IPS-18a (cell line): Measurements from ENCODE around the gene MDK.

ENCODE experiments used
- H3K27ac ChIP-seq: one replicate; pipeline ENCODE4 v1.5.1; 2013; ENCODE audit warnings: low read length
- H3K27me3 ChIP-seq: one replicate; pipeline ENCODE4 v1.6.1; 2013; ENCODE audit warnings: mild to moderate bottlenecking, low read length; ENCODE audit not compliant: control insufficient read depth, insufficient read depth
- H3K36me3 ChIP-seq: one replicate; pipeline ENCODE4 v1.6.1; 2013; ENCODE audit warnings: low read depth, low read length; ENCODE audit not compliant: control insufficient read depth
- H3K4me1 ChIP-seq: one replicate; pipeline ENCODE4 v1.6.1; 2013; ENCODE audit warnings: low read depth, low read length; ENCODE audit not compliant: control insufficient read depth
- H3K4me3 ChIP-seq: one replicate; pipeline ENCODE4 v1.5.1; 2013; ENCODE audit warnings: low read length
- H3K9ac ChIP-seq: one replicate; pipeline ENCODE4 v1.6.1; 2013; ENCODE audit warnings: mild to moderate bottlenecking, low read length, moderate library complexity
- H3K9me3 ChIP-seq: one replicate; pipeline ENCODE4 v1.6.1; 2013; ENCODE audit warnings: low read depth, low read length; ENCODE audit not compliant: control insufficient read depth

Gene MDK

GRCh38 chr11:46402957-46403902 is 21.8 kb downstream of the MDK start:
- H3K9ac ChIP-seq: no peak overlapping the region
- H3K27ac ChIP-seq: no peak overlapping the region
- peaks cover 11% of the 10 kb centered on the region for H3K36me3 ChIP-seq
- no peaks in the 10 kb centered on the region for H3K4me1 ChIP-seq
- no peak overlapping the region for H3K4me3 ChIP-seq
- no peaks in the 10 kb centered on the region for H3K9me3 ChIP-seq
- H3K27me3 ChIP-seq: no peaks in the 10 kb centered on the region

GRCh38 chr11:46404476-46405017 is 23.1 kb downstream of the MDK start:
- H3K27me3 ChIP-seq: no peaks in the 10 kb centered on the region
- no peak overlapping the region for H3K9ac ChIP-seq
- no peak overlapping the region for H3K27ac ChIP-seq
- H3K4me3 ChIP-seq: no peak overlapping the region
- peaks cover 22% of the 10 kb centered on the region for H3K36me3 ChIP-seq
- no peaks in the 10 kb centered on the region for H3K9me3 ChIP-seq
- no peaks in the 10 kb centered on the region for H3K4me1 ChIP-seq

GRCh38 chr11:46407635-46408034 is 26.2 kb downstream of the MDK start:
- H3K4me3 ChIP-seq: no peak overlapping the region
- no peaks in the 10 kb centered on the region for H3K27me3 ChIP-seq
- H3K4me1 ChIP-seq: no peaks in the 10 kb centered on the region
- H3K9ac ChIP-seq: no peak overlapping the region
- H3K9me3 ChIP-seq: no peaks in the 10 kb centered on the region
- H3K27ac ChIP-seq: no peak overlapping the region
- peaks cover 25% of the 10 kb centered on the region for H3K36me3 ChIP-seq

- Histone ChIP-seq H3K9ac (no peak overlapping the region), H3K36me3 (peaks cover 29% of the 10 kb centered on the region), H3K4me1 (no peaks in the 10 kb centered on the region), H3K4me3 (no peak overlapping the region), H3K27me3 (no peaks in the 10 kb centered on the region), H3K27ac (no peak overlapping the region), H3K9me3 (no peaks in the 10 kb centered on the region)
Measured at GRCh38 chr11:46408407-46408986, 27.0 kb downstream of the MDK start.

- no peak overlapping the region for H3K27ac ChIP-seq
- peaks cover 29% of the 10 kb centered on the region for H3K36me3 ChIP-seq
- H3K27me3 ChIP-seq: no peaks in the 10 kb centered on the region
- no peak overlapping the region for H3K4me3 ChIP-seq
- H3K9me3 ChIP-seq: no peaks in the 10 kb centered on the region
- no peak overlapping the region for H3K9ac ChIP-seq
- H3K4me1 ChIP-seq: no peaks in the 10 kb centered on the region
Measured at GRCh38 chr11:46410021-46410420, 28.6 kb downstream of the MDK start.

GRCh38 chr11:46413760-46414465 is 32.4 kb downstream of the MDK start:
- no peak overlapping the region for H3K9ac ChIP-seq
- H3K4me1 ChIP-seq: peaks cover 7% of the 10 kb centered on the region
- H3K36me3 ChIP-seq: peaks cover 21% of the 10 kb centered on the region
- H3K27me3 ChIP-seq: no peaks in the 10 kb centered on the region
- H3K27ac ChIP-seq: no peak overlapping the region
- H3K9me3 ChIP-seq: no peaks in the 10 kb centered on the region
- no peak overlapping the region for H3K4me3 ChIP-seq

- peaks cover 7% of the 10 kb centered on the region for H3K4me1 ChIP-seq
- H3K27me3 ChIP-seq: no peaks in the 10 kb centered on the region
- no peak overlapping the region for H3K27ac ChIP-seq
- no peaks in the 10 kb centered on the region for H3K9me3 ChIP-seq
- H3K9ac ChIP-seq: no peak overlapping the region
- H3K4me3 ChIP-seq: no peak overlapping the region
- H3K36me3 ChIP-seq: peaks cover 18% of the 10 kb centered on the region
Measured at GRCh38 chr11:46414466-46414796, 33.0 kb downstream of the MDK start.

- no peaks in the 10 kb centered on the region for H3K9me3 ChIP-seq
- peaks cover 14% of the 10 kb centered on the region for H3K36me3 ChIP-seq
- no peaks in the 10 kb centered on the region for H3K27me3 ChIP-seq
- H3K4me1 ChIP-seq: peaks cover 7% of the 10 kb centered on the region
- H3K4me3 ChIP-seq: no peak overlapping the region
- H3K27ac ChIP-seq: no peak overlapping the region
- no peak overlapping the region for H3K9ac ChIP-seq
Measured at GRCh38 chr11:46414879-46415278, 33.4 kb downstream of the MDK start.

- H3K9ac ChIP-seq: no peak overlapping the region
- H3K27ac ChIP-seq: no peak overlapping the region
- H3K27me3 ChIP-seq: no peaks in the 10 kb centered on the region
- peaks cover 20% of the 10 kb centered on the region for H3K36me3 ChIP-seq
- no peaks in the 10 kb centered on the region for H3K9me3 ChIP-seq
- H3K4me3 ChIP-seq: no peak overlapping the region
- H3K4me1 ChIP-seq: peaks cover 7% of the 10 kb centered on the region
Measured at GRCh38 chr11:46417711-46418110, 36.2 kb downstream of the MDK start.

- no peaks in the 10 kb centered on the region for H3K9me3 ChIP-seq
- H3K9ac ChIP-seq: no peak overlapping the region
- H3K4me1 ChIP-seq: peaks cover 7% of the 10 kb centered on the region
- no peak overlapping the region for H3K4me3 ChIP-seq
- H3K36me3 ChIP-seq: peaks cover 16% of the 10 kb centered on the region
- H3K27me3 ChIP-seq: no peaks in the 10 kb centered on the region
- H3K27ac ChIP-seq: no peak overlapping the region
Measured at GRCh38 chr11:46418751-46419150, 37.3 kb downstream of the MDK start.

- Histone ChIP-seq H3K9ac (no peak overlapping the region), H3K4me1 (peaks cover 7% of the 10 kb centered on the region), H3K27ac (no peak overlapping the region), H3K4me3 (no peak overlapping the region), H3K27me3 (no peaks in the 10 kb centered on the region), H3K9me3 (no peaks in the 10 kb centered on the region), H3K36me3 (peaks cover 11% of the 10 kb centered on the region)
Measured at GRCh38 chr11:46420513-46420912, 39.0 kb downstream of the MDK start.
